Right cardiac atrium (tissue), 5 donors: ENCODE measurements around the gene DMRTA2. TPM values are rescaled to one million over a fixed set of nuclear protein-coding genes. Genes with fewer than 3 reads are reported as not detected.

ENCODE experiments used
- ATAC-seq, 2 donors: fragments of 200-7000 bp; cut with Tn5 transposase; one replicate each; pipeline versions ENCODE4 v1.8.0 to v1.9.1; 2020; ENCODE audit warnings: moderate library complexity in 2 of 2, mild to moderate bottlenecking in 1 of 2
- DNase-seq, 3 donors: peaks; one replicate each; pipeline ENCODE4 v3.0.0-alpha.2; 2020
- H3K27ac ChIP-seq: one replicate; pipeline ENCODE4 v1.5.1; 2013; ENCODE audit warnings: mild to moderate bottlenecking, low read length, control low read depth, moderate library complexity
- H3K27me3 ChIP-seq: one replicate; pipeline ENCODE4 v1.6.1; 2013; ENCODE audit not compliant: control insufficient read depth, insufficient read depth
- H3K4me1 ChIP-seq: one replicate; pipeline ENCODE4 v1.6.1; 2013; ENCODE audit warnings: low read length; ENCODE audit not compliant: control insufficient read depth, insufficient read depth
- H3K4me3 ChIP-seq: one replicate; pipeline ENCODE4 v1.5.1; 2013; ENCODE audit warnings: low read length, control low read depth
- H3K9me3 ChIP-seq: one replicate; pipeline ENCODE4 v1.6.1; 2013; ENCODE audit warnings: low read length; ENCODE audit not compliant: control insufficient read depth
- WGBS: extraction: QIAGEN DNeasy Blood & Tissue Kit; methylation state at CpG from one replicate; pipeline ENCODE4 v1.1.7; 2013; 5-methylcytosine and 5-hydroxymethylcytosine counted together
- intact Hi-C, 4 donors: fragments of 100-400 bp; cut with DNase I; formaldehyde crosslinking; loops; one replicate each; pipeline versions ENCODE4 v1.11.0 to v1.14.0; 2022 to 2023
- long read RNA-seq, 4 donors: library from polyadenylated mRNA; unstranded; transcript quantifications; one replicate each; pipeline ENCODE4 v2.0.0, GENCODE V29; 2020 to 2021
- polyA plus RNA-seq: library from polyadenylated mRNA; stranded (reverse); fragments of 200-250 nt; gene quantifications from one replicate; pipeline ENCODE4 v1.2.3, GENCODE V29; 2013
- total RNA-seq, 4 donors: library from RNA; stranded (reverse); fragmentation: NEBNext Ultra II Directional; extraction: Animal tissue kit (Norgen Biotek cat#: 25700); gene quantifications; one replicate each; pipeline ENCODE4 v1.2.1, GENCODE V29; 2021
- donor health status: healthy with polysubstance abuse.
- donor health status: DM: no; HTN: yes; CAD: no.
- donor health status: DM: no; HTN: no; CAD: no.
- donor health status: DM: no; HTN: yes; CAD: no; lungs with severe emphysema.
- donor health status: DM: yes; HTN: yes; CAD: no.

Gene DMRTA2
- total RNA-seq = not detected
- polyA plus RNA-seq = 0.05 TPM
- long read RNA-seq, donor 1 = 0 reads
- long read RNA-seq, donor 2 = 0 reads
- long read RNA-seq, donor 3 = 0 reads
- long read RNA-seq, donor 4 = 0 reads

DNA sequence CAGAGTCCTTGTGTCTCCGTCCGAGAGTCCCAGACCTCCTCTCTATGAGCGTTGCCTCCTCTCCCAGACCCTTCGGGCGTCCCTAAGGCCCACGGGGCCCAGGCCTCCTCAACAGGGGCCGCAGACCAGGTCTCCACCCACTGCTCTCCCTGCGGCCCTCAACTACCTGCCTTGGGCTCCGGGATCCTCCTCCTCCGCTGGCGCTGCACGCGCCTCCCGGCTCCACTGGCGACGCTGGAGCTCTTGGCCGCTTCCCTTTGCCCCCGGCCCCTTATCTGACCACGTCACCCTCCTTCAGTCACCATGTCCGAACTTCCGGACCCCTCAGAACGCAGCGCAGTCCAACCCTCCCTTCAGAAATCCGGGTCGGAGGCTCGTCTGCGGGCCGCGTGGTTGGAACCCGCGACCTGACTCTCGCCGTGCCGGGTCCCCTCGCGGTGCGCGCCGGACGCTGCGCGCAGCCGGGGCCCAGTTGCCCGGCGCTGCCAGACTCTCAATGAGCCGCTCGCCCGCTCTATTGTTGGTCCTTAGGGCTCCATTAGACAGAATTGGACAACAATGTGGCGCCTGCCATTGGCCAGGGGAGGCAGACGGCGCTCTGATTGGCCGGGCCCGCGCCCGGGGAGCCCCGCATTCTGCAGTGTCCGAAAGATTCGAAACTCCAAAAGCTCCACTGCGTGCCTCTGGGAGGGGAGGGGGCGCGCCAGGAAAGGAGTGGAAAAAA, at the start of gene DMRTA2:
Gene DMRTA2, minus strand, starts transcription at position 498 of the 724 bp plus-strand sequence. CDS start 1,907 bp downstream, outside the sequence.
- Histone ChIP-seq H3K4me1 (peaks cover 6% of the 10 kb centered on the region), H3K9me3 (no peaks in the 10 kb centered on the region), H3K27ac (no peak within 1 kb of the TSS), H3K27me3 (no peaks in the 10 kb centered on the region), H3K4me3 (peak within 1 kb of the TSS; percentile 49)
- peak; percentile 32 to 52 for ATAC-seq
- intact Hi-C loops = no loop called here
- 2% methylated on average over 61 of the region's 61 CpGs for WGBS
- no peak for DNase-seq

DNA sequence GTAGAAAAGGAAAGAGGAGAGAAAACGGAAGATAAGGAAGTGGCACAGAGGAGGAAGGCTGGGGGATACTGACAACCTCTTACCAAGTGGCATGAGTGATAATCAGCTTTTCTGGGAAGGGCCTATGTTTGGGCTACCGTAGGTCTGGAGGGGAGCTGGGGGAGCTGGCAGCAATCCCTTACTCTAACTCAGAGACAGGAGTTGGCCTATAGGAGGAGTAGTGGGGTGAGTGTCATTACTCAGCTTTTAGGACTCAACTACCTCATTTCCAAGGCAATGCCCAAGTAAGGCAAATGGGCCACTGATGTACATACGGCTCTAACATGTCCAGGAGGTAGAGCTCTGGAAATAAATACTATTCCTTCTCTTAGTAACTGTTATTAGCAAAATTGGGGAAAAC, 48.7 kb upstream of the DMRTA2 start:
- DNase-seq (no peak), ATAC-seq (no peak)
- no peaks in the 10 kb centered on the region for H3K9me3 ChIP-seq
- H3K27me3 ChIP-seq = no peaks in the 10 kb centered on the region
- intact Hi-C loops = no loop called here
- 87% methylated on average over 3 of the region's 3 CpGs for WGBS
- H3K4me1 ChIP-seq = no peaks in the 10 kb centered on the region
- no peak overlapping the region for H3K4me3 ChIP-seq
- no peak overlapping the region for H3K27ac ChIP-seq

DNA sequence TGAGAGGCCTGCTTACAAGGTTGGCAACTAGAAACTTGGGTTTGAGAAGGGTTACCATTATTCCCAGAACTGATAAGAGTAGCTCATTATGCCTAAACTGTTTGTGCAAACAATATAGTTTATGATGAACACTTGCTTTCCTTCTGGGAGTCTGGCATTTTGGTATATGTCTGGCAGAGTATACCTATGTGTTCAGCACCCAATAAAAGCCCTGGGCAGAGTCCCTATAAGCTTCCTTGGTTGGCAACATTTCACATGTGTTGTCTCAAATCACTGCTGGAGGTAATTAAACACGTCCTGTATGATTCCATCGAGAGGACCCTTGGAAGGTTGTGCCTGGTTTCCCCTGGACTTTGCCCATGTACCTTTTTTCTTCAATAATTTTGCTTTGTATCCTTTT, 39.7 kb upstream of the DMRTA2 start:
- intact Hi-C loops = no loop called here
- no peak for DNase-seq
- ATAC-seq = no peak
- Histone ChIP-seq H3K9me3 (no peaks in the 10 kb centered on the region), H3K27ac (no peak overlapping the region), H3K4me1 (no peaks in the 10 kb centered on the region), H3K4me3 (no peak overlapping the region), H3K27me3 (no peaks in the 10 kb centered on the region)
- WGBS = 96% methylated on average over 2 of the region's 2 CpGs

DNA sequence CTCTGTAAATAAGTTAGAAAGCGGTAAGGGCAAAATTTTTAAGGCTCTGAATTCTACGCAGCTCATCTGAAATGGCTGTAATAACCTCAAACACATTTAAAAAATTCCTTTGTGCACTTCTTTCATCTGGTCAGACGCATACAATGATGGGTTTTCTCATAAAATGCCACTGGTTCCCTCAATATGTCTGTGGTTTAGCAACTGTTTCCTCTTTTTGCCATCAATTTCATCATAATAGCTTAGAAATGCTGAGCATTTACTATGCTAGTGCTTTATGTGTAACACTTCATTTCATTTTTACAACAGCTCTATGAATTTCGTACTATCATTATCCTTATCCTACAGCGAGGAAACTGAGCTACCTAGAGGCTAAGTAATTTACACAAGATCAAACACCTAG, 35.3 kb upstream of the DMRTA2 start:
- DNase-seq (no peak), ATAC-seq (no peak)
- Histone ChIP-seq H3K4me3 (no peak overlapping the region), H3K27ac (no peak overlapping the region), H3K4me1 (no peaks in the 10 kb centered on the region), H3K27me3 (no peaks in the 10 kb centered on the region), H3K9me3 (no peaks in the 10 kb centered on the region)
- WGBS = 91% methylated on average over 5 of the region's 5 CpGs
- intact Hi-C loops = no loop called here

DNA sequence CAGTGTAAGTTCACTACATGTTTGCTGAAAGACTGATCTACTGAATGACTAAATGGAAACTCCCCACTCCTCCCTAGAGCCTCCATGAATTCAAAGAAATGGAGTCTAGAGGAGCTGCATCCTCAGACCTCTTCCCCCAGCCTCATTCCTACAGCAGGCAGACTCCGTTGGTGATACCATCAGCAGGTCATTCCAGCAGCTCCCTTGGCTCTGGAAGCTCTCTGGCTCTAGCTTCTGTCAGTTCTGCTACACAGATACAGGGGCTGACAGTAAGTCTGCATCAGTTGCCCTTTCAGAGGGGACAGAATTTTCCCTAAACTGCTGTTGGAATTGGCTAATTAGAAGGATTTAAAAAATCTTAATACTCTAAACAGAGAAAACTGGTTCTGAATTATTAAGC, 31.7 kb upstream of the DMRTA2 start:
- no peak for DNase-seq
- ATAC-seq = no peak
- intact Hi-C loops = no loop called here

DNA sequence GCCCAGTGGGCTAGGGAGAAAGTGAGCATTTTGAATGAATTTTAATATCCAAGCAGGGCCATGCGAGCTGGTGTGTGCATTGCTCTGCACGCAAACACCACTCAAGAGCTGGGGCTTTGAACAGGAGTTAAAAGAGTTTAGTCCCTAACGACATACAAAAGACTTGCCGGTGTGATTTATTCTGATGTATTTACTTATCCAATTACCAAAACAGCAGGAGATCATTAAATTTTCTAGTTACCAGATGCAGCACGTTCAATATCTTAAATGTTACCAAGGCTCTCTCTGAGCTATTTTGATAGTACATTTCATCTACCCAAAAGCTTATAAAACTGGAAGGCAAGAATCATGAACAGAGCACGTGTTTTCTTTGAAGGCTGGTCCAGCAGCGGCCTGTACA, 30.0 kb upstream of the DMRTA2 start:
- ATAC-seq = no peak
- no peak for DNase-seq
- no peaks in the 10 kb centered on the region for H3K9me3 ChIP-seq
- no peaks in the 10 kb centered on the region for H3K27me3 ChIP-seq
- no peaks in the 10 kb centered on the region for H3K4me1 ChIP-seq
- no peak overlapping the region for H3K27ac ChIP-seq
- intact Hi-C loops = no loop called here
- H3K4me3 ChIP-seq = no peak overlapping the region
- 87% methylated on average over 7 of the region's 7 CpGs for WGBS

More for the DNA sequence above, 31.7 kb upstream of the DMRTA2 start:
- Histone ChIP-seq H3K27me3 (no peaks in the 10 kb centered on the region), H3K4me3 (no peak overlapping the region), H3K9me3 (no peaks in the 10 kb centered on the region), H3K4me1 (no peaks in the 10 kb centered on the region), H3K27ac (no peak overlapping the region)
- WGBS = 89% methylated on average over 1 of the region's 1 CpG

DNA sequence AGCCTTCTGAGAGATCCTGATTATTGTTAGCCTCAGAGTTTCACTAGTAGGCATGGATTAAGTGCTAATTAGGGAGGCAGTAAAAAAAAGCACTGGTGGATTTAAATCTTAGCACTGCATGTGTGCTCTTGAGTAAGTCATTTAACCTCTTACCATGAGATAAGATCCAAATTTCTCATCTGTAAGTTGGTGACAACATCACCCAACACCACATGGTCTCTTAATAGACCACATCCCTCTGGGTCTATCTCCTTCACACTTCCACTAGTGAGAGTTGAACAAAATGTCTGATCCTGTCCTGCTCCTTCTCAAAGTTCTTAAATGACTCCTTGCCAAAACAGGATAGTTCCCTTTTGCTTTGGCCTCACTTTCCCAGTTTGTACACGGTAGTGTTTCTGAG, 29.5 kb upstream of the DMRTA2 start:
- Histone ChIP-seq H3K4me3 (no peak overlapping the region), H3K4me1 (no peaks in the 10 kb centered on the region), H3K27me3 (no peaks in the 10 kb centered on the region), H3K9me3 (no peaks in the 10 kb centered on the region), H3K27ac (no peak overlapping the region)
- ATAC-seq (no peak), DNase-seq (no peak)
- intact Hi-C loops = no loop called here
- WGBS = 81% methylated on average over 1 of the region's 1 CpG

DNA sequence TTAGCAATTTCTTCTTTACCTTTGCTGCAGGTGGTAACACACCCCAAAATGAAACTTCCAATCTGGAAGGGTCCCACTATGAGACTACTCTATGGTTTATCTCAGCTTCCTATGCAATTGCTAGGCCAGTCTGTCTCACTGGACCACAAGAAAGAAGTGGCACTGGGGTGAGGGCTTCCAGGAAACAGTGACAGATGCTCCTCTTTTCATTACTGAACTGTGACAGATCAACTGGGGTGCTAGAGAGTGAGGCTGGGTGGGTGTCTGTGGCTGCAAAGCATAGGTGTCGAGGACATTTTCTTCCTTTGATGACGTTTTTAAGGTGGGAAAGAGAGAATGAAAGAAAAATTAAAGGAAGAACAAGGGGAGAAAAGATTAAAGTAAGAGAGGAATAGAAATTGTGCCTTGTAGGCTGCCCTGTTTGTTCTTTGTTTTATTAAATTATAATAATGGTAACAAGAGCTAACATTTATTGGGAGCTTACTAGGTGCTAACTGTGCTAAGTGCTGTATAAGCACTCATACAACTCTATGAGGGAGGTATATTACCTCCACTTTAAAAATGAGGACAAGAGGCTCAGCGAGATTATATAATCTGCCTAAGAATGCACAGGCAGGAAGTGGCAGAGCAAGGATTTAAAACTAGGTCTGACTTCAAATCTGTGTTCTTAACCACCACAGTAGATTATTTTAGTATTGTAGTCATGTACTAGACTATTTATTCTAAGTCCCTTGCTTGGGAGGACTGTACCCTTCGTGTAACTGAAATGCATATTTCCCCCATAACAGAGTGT, 27.8 kb upstream of the DMRTA2 start:
- H3K4me3 ChIP-seq = no peak overlapping the region
- H3K4me1 ChIP-seq = no peaks in the 10 kb centered on the region
- H3K27me3 ChIP-seq = no peaks in the 10 kb centered on the region
- ATAC-seq = no peak
- intact Hi-C loops = no loop called here
- H3K27ac ChIP-seq = no peak overlapping the region
- no peak for DNase-seq
- no peaks in the 10 kb centered on the region for H3K9me3 ChIP-seq
- WGBS = 88% methylated on average over 4 of the region's 4 CpGs

DNA sequence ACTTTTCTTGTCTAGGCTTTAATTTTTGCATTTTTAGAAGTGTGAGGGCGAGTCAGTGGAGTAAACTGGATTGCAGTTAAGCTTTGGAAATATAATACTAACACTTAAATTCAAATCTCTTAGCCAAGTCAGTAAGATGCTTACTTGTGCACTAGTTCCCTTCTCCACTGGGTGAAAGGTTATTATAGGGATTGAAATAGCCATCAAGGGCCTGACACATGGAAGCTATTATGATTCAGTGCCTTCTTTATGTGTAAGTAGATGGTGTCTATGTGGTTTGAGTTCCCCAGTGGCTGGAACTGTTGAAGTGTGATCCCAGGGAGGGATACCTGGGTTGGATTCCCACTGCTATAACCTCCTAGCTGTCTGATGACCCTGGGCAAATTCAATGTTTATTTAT, 24.7 kb upstream of the DMRTA2 start:
- Histone ChIP-seq H3K27me3 (no peaks in the 10 kb centered on the region), H3K27ac (no peak overlapping the region), H3K4me3 (no peak overlapping the region), H3K4me1 (no peaks in the 10 kb centered on the region), H3K9me3 (no peaks in the 10 kb centered on the region)
- no peak for ATAC-seq
- DNase-seq = no peak
- intact Hi-C loops = no loop called here
- 97% methylated on average over 1 of the region's 1 CpG for WGBS

DNA sequence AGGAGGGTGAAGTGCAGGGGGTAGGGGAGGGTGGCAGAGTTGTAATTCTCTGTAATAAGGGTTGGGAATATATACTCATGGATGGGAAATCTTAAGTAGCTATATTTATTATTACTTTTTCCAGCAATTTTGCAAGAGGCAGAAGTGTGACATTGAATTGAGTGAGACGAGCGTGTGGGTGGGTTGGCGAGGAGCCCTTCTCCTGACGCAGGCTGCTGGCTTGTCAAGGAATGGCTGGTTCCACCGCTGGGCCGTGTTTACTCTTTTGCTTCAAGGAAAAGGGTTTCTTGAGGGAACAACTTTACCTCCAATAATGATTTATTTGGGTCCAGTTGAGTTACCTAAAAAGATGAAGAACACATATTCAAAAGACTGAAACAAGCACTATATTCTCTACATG, 17.9 kb upstream of the DMRTA2 start:
- intact Hi-C loops = no loop called here
- H3K27ac ChIP-seq = no peak overlapping the region
- no peaks in the 10 kb centered on the region for H3K27me3 ChIP-seq
- ATAC-seq (no peak), DNase-seq (no peak)
- H3K4me3 ChIP-seq = no peak overlapping the region
- H3K9me3 ChIP-seq = no peaks in the 10 kb centered on the region
- 84% methylated on average over 6 of the region's 6 CpGs for WGBS
- no peaks in the 10 kb centered on the region for H3K4me1 ChIP-seq

DNA sequence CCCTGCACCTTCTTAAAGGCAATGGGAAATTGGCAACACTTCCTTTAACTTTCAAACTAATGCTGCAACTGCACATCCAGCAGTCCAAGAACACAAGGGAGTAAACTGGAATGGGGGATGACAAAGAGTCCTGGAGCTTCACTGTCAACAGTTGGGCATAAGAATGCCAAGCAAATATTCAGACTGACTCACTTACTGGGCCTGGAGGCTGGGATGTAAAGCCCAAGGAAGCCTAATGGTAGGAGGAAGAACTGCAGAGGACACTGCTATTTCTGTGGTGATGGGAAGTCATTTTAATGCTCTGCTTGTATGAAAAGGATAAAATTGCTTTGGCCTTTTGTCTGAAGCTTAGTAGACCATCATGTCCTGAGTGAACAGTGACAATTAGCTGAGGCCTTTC, 15.7 kb upstream of the DMRTA2 start:
- Histone ChIP-seq H3K27ac (no peak overlapping the region), H3K27me3 (no peaks in the 10 kb centered on the region), H3K4me1 (no peaks in the 10 kb centered on the region), H3K4me3 (no peak overlapping the region), H3K9me3 (no peaks in the 10 kb centered on the region)
- intact Hi-C loops = no loop called here
- ATAC-seq = no peak
- DNase-seq = no peak
